DMS53 treated with DMSO at 0.1 percent for 48 hours (cell line): ENCODE measurements around the gene REEP6.
"Not testable (repeated sequence)": the region's sequence is repeated elsewhere in the genome, so short reads cannot be mapped to it uniquely, and the experiment has no call there.

Experiments
- DNase-seq: peaks from one replicate; lab custom pipeline; 2025; ENCODE audit not compliant: unreplicated experiment; lab: John Stamatoyannopoulos, UW

The REEP6 gene

GRCh38 chr19:1488282-1488601 is 2.7 kb upstream of the REEP6 start:
- no peak for DNase-seq

GRCh38 chr19:1489463-1490310 is 1.3 kb upstream of the REEP6 start:
- no peak for DNase-seq

- DNase-seq: peak; percentile 94
Observed at GRCh38 chr19:1490311-1491113, 469 bp upstream of the REEP6 start, which contains the start of gene PCSK4. PCSK4 (minus strand) TSS chr19:1490350; CDS start chr19:1490346, 4 bp downstream.

GRCh38 chr19:1491849-1492170 is 829 bp downstream of the REEP6 start:
- no peak for DNase-seq

- no peak for DNase-seq
Observed at GRCh38 chr19:1492474-1493006, 1.6 kb downstream of the REEP6 start.

GRCh38 chr19:1494115-1494815 is 3.3 kb downstream of the REEP6 start:
- DNase-seq: no peak

- DNase-seq: no peak
Observed at GRCh38 chr19:1495051-1495798, 4.2 kb downstream of the REEP6 start.

- DNase-seq: no peak
Observed at GRCh38 chr19:1495799-1496713, 5.1 kb downstream of the REEP6 start.

- no peak for DNase-seq
Observed at GRCh38 chr19:1496714-1497577, 6.0 kb downstream of the REEP6 start.

- no peak for DNase-seq
Observed at GRCh38 chr19:1497578-1498235, 6.7 kb downstream of the REEP6 start.

- not testable (repeated sequence) for DNase-seq
Observed at GRCh38 chr19:1499231-1499630, 8.2 kb downstream of the REEP6 start.

GRCh38 chr19:1501200-1501595 is 10.2 kb downstream of the REEP6 start:
- DNase-seq: no peak

GRCh38 chr19:1502433-1503088 is 11.6 kb downstream of the REEP6 start:
- no peak for DNase-seq

GRCh38 chr19:1503089-1503924 is 12.3 kb downstream of the REEP6 start:
- DNase-seq: no peak

- no peak for DNase-seq
Observed at GRCh38 chr19:1503925-1504773, 13.2 kb downstream of the REEP6 start.

- DNase-seq: no peak
Observed at GRCh38 chr19:1505012-1505411, 14.0 kb downstream of the REEP6 start.
